Hepatocyte (in vitro differentiated cells): Measurements from ENCODE around the gene ACER1. TPM values are rescaled to one million over a fixed set of nuclear protein-coding genes. Genes with fewer than 3 reads are reported as not detected.

Source experiments
- DNase-seq: peaks from one replicate; pipeline ENCODE4 v3.0.0-alpha.2; 2016; ENCODE audit warnings: low spot score
- H2AFZ ChIP-seq: fragments of 200-600 bp; sonication (generic); 2 replicates; pipeline ENCODE4 v1.6.0; 2016; ENCODE audit warnings: antibody characterized with exemption, mild to moderate bottlenecking
- H3K27ac ChIP-seq: fragments of 200-600 bp; sonication (generic); 2 replicates; pipeline ENCODE4 v1.5.1; 2016; ENCODE audit warnings: mild to moderate bottlenecking
- H3K27me3 ChIP-seq: fragments of 200-600 bp; sonication (generic); 2 replicates; pipeline ENCODE4 v1.6.1; 2016
- H3K36me3 ChIP-seq: fragments of 200-600 bp; sonication (generic); replicated peaks from 2 replicates; pipeline ENCODE4 v1.5.1; 2016; ENCODE audit warnings: low read depth; ENCODE audit not compliant: insufficient read depth
- H3K4me1 ChIP-seq: fragments of 200-600 bp; sonication (generic); 2 replicates; pipeline ENCODE4 v1.5.1; 2016; ENCODE audit warnings: mild to moderate bottlenecking, moderate library complexity; ENCODE audit not compliant: insufficient read depth
- H3K4me2 ChIP-seq: fragments of 200-600 bp; sonication (generic); 2 replicates; pipeline ENCODE4 v1.6.0; 2016
- H3K4me3 ChIP-seq: fragments of 200-600 bp; sonication (generic); 2 replicates; pipeline ENCODE4 v1.5.1; 2016; ENCODE audit warnings: mild to moderate bottlenecking
- H3K79me2 ChIP-seq: fragments of 200-600 bp; sonication (generic); 2 replicates; pipeline ENCODE4 v1.6.0; 2017; ENCODE audit warnings: mild to moderate bottlenecking
- H3K9me2 ChIP-seq: fragments of 200-600 bp; sonication (generic); replicated peaks from 2 replicates; pipeline ENCODE4 v1.6.0; 2017; ENCODE audit warnings: mild to moderate bottlenecking; ENCODE audit not compliant: insufficient read depth
- H3K9me3 ChIP-seq: fragments of 200-600 bp; sonication (generic); 2 replicates; pipeline ENCODE4 v1.5.1; 2016; ENCODE audit warnings: low read depth, mild to moderate bottlenecking
- H4K20me1 ChIP-seq: fragments of 200-600 bp; sonication (generic); 2 replicates; pipeline ENCODE4 v1.6.0; 2016; ENCODE audit warnings: mild to moderate bottlenecking; ENCODE audit not compliant: insufficient read depth, poor library complexity, severe bottlenecking
- CTCF ChIP-seq: fragments of 200-600 bp; sonication (generic); IDR thresholded peaks from 2 replicates; pipeline ENCODE4 v1.5.1; 2016; ENCODE audit warnings: antibody characterized with exemption, mild to moderate bottlenecking; ENCODE audit not compliant: poor library complexity
- EZH2 ChIP-seq: fragments of 200-600 bp; sonication (generic); IDR thresholded peaks from 2 replicates; pipeline ENCODE4 v1.6.1; 2016; ENCODE audit warnings: antibody characterized with exemption, mild to moderate bottlenecking, borderline replicate concordance
- EZH2phosphoT487 ChIP-seq: fragments of 200-600 bp; sonication (generic); IDR thresholded peaks from one replicate; pipeline ENCODE4 v1.6.1; 2018; ENCODE audit warnings: antibody characterized with exemption, mild to moderate bottlenecking, low read depth, moderate library complexity; ENCODE audit not compliant: unreplicated experiment, severe bottlenecking
- WGBS: methylation state at CpG from one replicate; pipeline ENCODE4 v1.1.6; 2016; ENCODE audit warnings: low lambda C conversion rate; ENCODE audit errors: missing lambda C conversion rate; 5-methylcytosine and 5-hydroxymethylcytosine counted together
- polyA plus RNA-seq: library from polyadenylated mRNA; unstranded; fragments of >200 nt; fragmentation: Nextera tagmentation; extraction: Ambion mirVana; gene quantifications from 2 replicates; pipeline ENCODE4 v1.2.1, GENCODE V29; 2016
- total RNA-seq: library from RNA; depleted of rRNA; stranded (reverse); fragments of >200 nt; gene quantifications from 2 replicates; pipeline ENCODE4 v1.2.3, GENCODE V29; 2014

The ACER1 gene
- total and polyA plus RNA-seq, 2 experiments from 2014 or later: not detected

- no peaks in the 10 kb centered on the region for H3K36me3 ChIP-seq
- H2AFZ ChIP-seq: no peak overlapping the region
- H3K4me1 ChIP-seq: peaks cover 67% of the 10 kb centered on the region
- peak overlapping the region; percentile 94 for H3K27ac ChIP-seq
- 52% methylated on average over 21 of the region's 35 CpGs for WGBS
- H3K9me2 ChIP-seq: no peaks in the 10 kb centered on the region
- no peaks in the 10 kb centered on the region for H3K27me3 ChIP-seq
- H4K20me1 ChIP-seq: peaks cover 51% of the 10 kb centered on the region
- DNase-seq: peak; percentile 76
- no peak overlapping the region for H3K4me3 ChIP-seq
- no peak for TF ChIP-seq EZH2
- peaks cover 100% of the 10 kb centered on the region for H3K79me2 ChIP-seq
- peak overlapping the region; percentile 98 for H3K4me2 ChIP-seq
- no peaks in the 10 kb centered on the region for H3K9me3 ChIP-seq
Observed at GRCh38 chr19:6271721-6272410, 61.5 kb downstream of the ACER1 start.

- no peaks in the 10 kb centered on the region for H3K9me3 ChIP-seq
- peak overlapping the region; percentile 94 for H3K27ac ChIP-seq
- no peak overlapping the region for H3K4me3 ChIP-seq
- peaks cover 100% of the 10 kb centered on the region for H3K79me2 ChIP-seq
- peak overlapping the region; percentile 98 for H3K4me2 ChIP-seq
- peaks cover 45% of the 10 kb centered on the region for H4K20me1 ChIP-seq
- peaks cover 60% of the 10 kb centered on the region for H3K4me1 ChIP-seq
- no peaks in the 10 kb centered on the region for H3K36me3 ChIP-seq
- no peaks in the 10 kb centered on the region for H3K9me2 ChIP-seq
- 87% methylated on average over 9 of the region's 9 CpGs for WGBS
- no peaks in the 10 kb centered on the region for H3K27me3 ChIP-seq
- DNase-seq: no peak
- TF ChIP-seq EZH2: no peak
- TF ChIP-seq CTCF: peak; percentile 28
- no peak overlapping the region for H2AFZ ChIP-seq
Observed at GRCh38 chr19:6271251-6271650, 62.2 kb downstream of the ACER1 start.

- H4K20me1 ChIP-seq: peaks cover 42% of the 10 kb centered on the region
- no peaks in the 10 kb centered on the region for H3K36me3 ChIP-seq
- H2AFZ ChIP-seq: no peak overlapping the region
- DNase-seq: no peak
- H3K27ac ChIP-seq: peak overlapping the region; percentile 94
- H3K9me3 ChIP-seq: no peaks in the 10 kb centered on the region
- H3K27me3 ChIP-seq: no peaks in the 10 kb centered on the region
- H3K4me1 ChIP-seq: peaks cover 56% of the 10 kb centered on the region
- H3K4me3 ChIP-seq: no peak overlapping the region
- no peaks in the 10 kb centered on the region for H3K9me2 ChIP-seq
- TF ChIP-seq EZH2 (no peak), CTCF (no peak), EZH2phosphoT487 (no peak)
- peak overlapping the region; percentile 98 for H3K4me2 ChIP-seq
- peaks cover 100% of the 10 kb centered on the region for H3K79me2 ChIP-seq
- WGBS: 96% methylated on average over 17 of the region's 17 CpGs
Observed at GRCh38 chr19:6270822-6271221, 62.6 kb downstream of the ACER1 start.

- WGBS: 92% methylated on average over 29 of the region's 31 CpGs
- H2AFZ ChIP-seq: no peak overlapping the region
- peaks cover 38% of the 10 kb centered on the region for H4K20me1 ChIP-seq
- H3K9me2 ChIP-seq: no peaks in the 10 kb centered on the region
- no peaks in the 10 kb centered on the region for H3K9me3 ChIP-seq
- peaks cover 50% of the 10 kb centered on the region for H3K4me1 ChIP-seq
- H3K27ac ChIP-seq: peak overlapping the region; percentile 12
- no peaks in the 10 kb centered on the region for H3K36me3 ChIP-seq
- no peak overlapping the region for H3K4me3 ChIP-seq
- H3K4me2 ChIP-seq: peak overlapping the region; percentile 98
- no peaks in the 10 kb centered on the region for H3K27me3 ChIP-seq
- TF ChIP-seq EZH2: no peak
- TF ChIP-seq CTCF: no peak
- TF ChIP-seq EZH2phosphoT487: no peak
- peaks cover 100% of the 10 kb centered on the region for H3K79me2 ChIP-seq
- DNase-seq: no peak
Observed at GRCh38 chr19:6270076-6270745, 63.2 kb downstream of the ACER1 start.
